ENCODE measurements around the gene DCAF11.

The DCAF11 gene

GRCh38 chr14:24080142-24080530 is 34.4 kb upstream of the DCAF11 start:
- Histone ChIP-seq H3K27me3 (ENCODE audit: low read length) (no peaks in the 10 kb centered on the region), H3K4me3 (ENCODE audit: insufficient read depth, low read length, poor library complexity, severe bottlenecking) (no peak overlapping the region), H4K20me1 (ENCODE audit: low read depth, low read length) (no peaks in the 10 kb centered on the region), H2AFZ (ENCODE audit: low read depth, low read length, severe bottlenecking) (no peak overlapping the region), H3K4me2 (ENCODE audit: low read depth, low read length, poor library complexity, severe bottlenecking) (no peak overlapping the region), H3K9me3 (ENCODE audit: insufficient read depth, low read length) (no peaks in the 10 kb centered on the region), H3F3A (ENCODE audit: insufficient read depth) (0 out of 2 replicates have a peak, but pooled peaks cover 3% of the 10 kb centered on the region), H3K27ac (ENCODE audit: low read depth, low read length) (no peak overlapping the region), H3K9ac (ENCODE audit: low read length) (peak overlapping the region; percentile 69; the same call in 1 of the 2 replicates), H3K9me2 (replicated peaks; ENCODE audit: insufficient read depth, low read length) (no peaks in the 10 kb centered on the region), H3K79me2 (ENCODE audit: insufficient read depth, low read length) (no peaks in the 10 kb centered on the region), H3K36me3 (ENCODE audit: low read length) (no peaks in the 10 kb centered on the region)
- TF ChIP-seq, protein P1, sequence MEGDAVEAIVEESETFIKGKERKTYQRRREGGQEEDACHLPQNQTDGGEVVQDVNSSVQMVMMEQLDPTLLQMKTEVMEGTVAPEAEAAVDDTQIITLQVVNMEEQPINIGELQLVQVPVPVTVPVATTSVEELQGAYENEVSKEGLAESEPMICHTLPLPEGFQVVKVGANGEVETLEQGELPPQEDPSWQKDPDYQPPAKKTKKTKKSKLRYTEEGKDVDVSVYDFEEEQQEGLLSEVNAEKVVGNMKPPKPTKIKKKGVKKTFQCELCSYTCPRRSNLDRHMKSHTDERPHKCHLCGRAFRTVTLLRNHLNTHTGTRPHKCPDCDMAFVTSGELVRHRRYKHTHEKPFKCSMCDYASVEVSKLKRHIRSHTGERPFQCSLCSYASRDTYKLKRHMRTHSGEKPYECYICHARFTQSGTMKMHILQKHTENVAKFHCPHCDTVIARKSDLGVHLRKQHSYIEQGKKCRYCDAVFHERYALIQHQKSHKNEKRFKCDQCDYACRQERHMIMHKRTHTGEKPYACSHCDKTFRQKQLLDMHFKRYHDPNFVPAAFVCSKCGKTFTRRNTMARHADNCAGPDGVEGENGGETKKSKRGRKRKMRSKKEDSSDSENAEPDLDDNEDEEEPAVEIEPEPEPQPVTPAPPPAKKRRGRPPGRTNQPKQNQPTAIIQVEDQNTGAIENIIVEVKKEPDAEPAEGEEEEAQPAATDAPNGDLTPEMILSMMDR (IDR thresholded peaks at IDR 0.05; ENCODE audit: insufficient read depth, low read length, poor library complexity, severe bottlenecking), result no peak
- no peak for TF ChIP-seq EZH2phosphoT487 (conservative IDR thresholded peaks at IDR 0.05; ENCODE audit: low read length)

- peak overlapping the region; percentile 69 for H3K9ac ChIP-seq (ENCODE audit: low read length)
- H4K20me1 ChIP-seq (ENCODE audit: low read depth, low read length), result no peaks in the 10 kb centered on the region
- H3K4me2 ChIP-seq (ENCODE audit: low read depth, low read length, poor library complexity, severe bottlenecking), result peak overlapping the region; percentile 80
- H3F3A ChIP-seq (ENCODE audit: insufficient read depth), result 0 out of 2 replicates have a peak, but pooled peaks cover 3% of the 10 kb centered on the region
- H3K36me3 ChIP-seq (ENCODE audit: low read length), result no peaks in the 10 kb centered on the region
- H2AFZ ChIP-seq (ENCODE audit: low read depth, low read length, severe bottlenecking), result peak overlapping the region; percentile 75
- peak overlapping the region; percentile 57 for H3K4me3 ChIP-seq (ENCODE audit: insufficient read depth, low read length, poor library complexity, severe bottlenecking)
- H3K27me3 ChIP-seq (ENCODE audit: low read length), result no peaks in the 10 kb centered on the region
- H3K27ac ChIP-seq (ENCODE audit: low read depth, low read length), result no peak overlapping the region
- no peaks in the 10 kb centered on the region for H3K9me3 ChIP-seq (ENCODE audit: insufficient read depth, low read length)
- no peaks in the 10 kb centered on the region for H3K79me2 ChIP-seq (ENCODE audit: insufficient read depth, low read length)
- TF ChIP-seq, protein P1 (IDR thresholded peaks at IDR 0.05; ENCODE audit: insufficient read depth, low read length, poor library complexity, severe bottlenecking), result no peak
- no peak for TF ChIP-seq EZH2phosphoT487 (conservative IDR thresholded peaks at IDR 0.05; ENCODE audit: low read length)
- H3K9me2 ChIP-seq (replicated peaks; ENCODE audit: insufficient read depth, low read length), result no peaks in the 10 kb centered on the region
Observed at GRCh38 chr14:24080888-24081738, 33.5 kb upstream of the DCAF11 start.

DNA sequence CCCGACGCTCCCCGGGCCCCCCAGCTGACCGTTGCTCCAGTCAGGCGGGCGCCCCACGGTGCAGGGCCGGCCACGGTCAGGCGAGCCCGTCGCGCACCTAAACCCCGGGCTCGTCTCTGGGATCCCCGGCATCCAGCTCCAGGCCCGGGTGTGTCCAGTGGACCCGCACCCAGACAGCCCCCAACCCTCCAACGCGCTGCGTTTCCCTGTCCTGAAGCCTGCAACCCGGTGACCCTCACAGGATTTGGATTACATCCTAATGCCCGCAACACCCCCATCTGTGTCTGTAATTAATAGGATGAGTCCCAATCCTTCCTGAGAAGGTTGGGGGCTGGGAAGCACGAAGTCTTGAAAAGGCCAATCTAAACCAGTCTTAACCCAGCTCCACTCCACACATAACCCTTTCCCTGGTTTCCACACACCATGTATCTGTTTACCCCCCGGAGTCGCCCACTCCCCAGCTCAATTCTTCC is 32.8 kb upstream of the DCAF11 start:
- H3K27ac ChIP-seq (ENCODE audit: low read depth, low read length), result no peak overlapping the region
- TF ChIP-seq, protein P1 (IDR thresholded peaks at IDR 0.05; ENCODE audit: insufficient read depth, low read length, poor library complexity, severe bottlenecking), result no peak
- TF ChIP-seq EZH2phosphoT487 (conservative IDR thresholded peaks at IDR 0.05; ENCODE audit: low read length), result no peak
- H2AFZ ChIP-seq (ENCODE audit: low read depth, low read length, severe bottlenecking), result peak overlapping the region; percentile 37
- H3K9ac ChIP-seq (ENCODE audit: low read length), result peak overlapping the region; percentile 69
- 0 out of 2 replicates have a peak, but pooled peaks cover 3% of the 10 kb centered on the region for H3F3A ChIP-seq (ENCODE audit: insufficient read depth)
- no peaks in the 10 kb centered on the region for H4K20me1 ChIP-seq (ENCODE audit: low read depth, low read length)
- H3K27me3 ChIP-seq (ENCODE audit: low read length), result no peaks in the 10 kb centered on the region
- peak overlapping the region; percentile 57 for H3K4me3 ChIP-seq (ENCODE audit: insufficient read depth, low read length, poor library complexity, severe bottlenecking)
- H3K9me2 ChIP-seq (replicated peaks; ENCODE audit: insufficient read depth, low read length), result no peaks in the 10 kb centered on the region
- H3K9me3 ChIP-seq (ENCODE audit: insufficient read depth, low read length), result no peaks in the 10 kb centered on the region
- H3K4me2 ChIP-seq (ENCODE audit: low read depth, low read length, poor library complexity, severe bottlenecking), result peak overlapping the region; percentile 80
- no peaks in the 10 kb centered on the region for H3K79me2 ChIP-seq (ENCODE audit: insufficient read depth, low read length)
- H3K36me3 ChIP-seq (ENCODE audit: low read length), result no peaks in the 10 kb centered on the region
